HS-27A (cell line): ENCODE data around the gene TELO2.
"Not testable (repeated sequence)": the region's sequence is repeated elsewhere in the genome, so short reads cannot be mapped to it uniquely, and the experiment has no call there.

Experiments
- DNase-seq: peaks from one replicate; pipeline ENCODE4 v3.0.0-alpha.2; 2012; ENCODE audit warnings: low read depth, missing footprints

Gene TELO2

GRCh38 chr16:1475552-1476114, 17.5 kb upstream of the TELO2 start:
- DNase-seq = no peak

- DNase-seq = no peak
These were observed 16.1 kb upstream of the TELO2 start for GRCh38 chr16:1477033-1477432.

DNA sequence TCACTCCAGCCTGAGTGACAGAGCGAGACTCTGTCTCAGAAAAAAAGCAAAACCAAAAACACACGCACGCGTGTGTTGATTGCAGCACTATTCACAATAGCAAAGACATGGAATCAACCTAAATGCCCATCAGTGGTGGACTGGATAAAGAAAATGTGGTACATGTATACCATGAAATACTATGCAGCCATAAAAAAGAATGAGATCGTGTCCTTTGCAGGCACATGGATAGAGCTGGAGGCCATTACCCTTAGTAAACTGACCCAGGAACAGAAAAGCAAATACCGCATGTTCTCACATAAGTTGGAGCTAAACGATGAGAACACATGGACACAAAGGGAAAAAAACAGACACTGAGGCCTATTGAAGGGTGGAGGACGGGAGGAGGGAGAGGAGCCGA, 14.2 kb upstream of the TELO2 start:
- not testable (repeated sequence) for DNase-seq

- DNase-seq = no peak
These were observed 11.0 kb upstream of the TELO2 start for GRCh38 chr16:1481906-1482835.

- no peak for DNase-seq
These were observed 7.2 kb upstream of the TELO2 start for GRCh38 chr16:1485847-1486496.

DNA sequence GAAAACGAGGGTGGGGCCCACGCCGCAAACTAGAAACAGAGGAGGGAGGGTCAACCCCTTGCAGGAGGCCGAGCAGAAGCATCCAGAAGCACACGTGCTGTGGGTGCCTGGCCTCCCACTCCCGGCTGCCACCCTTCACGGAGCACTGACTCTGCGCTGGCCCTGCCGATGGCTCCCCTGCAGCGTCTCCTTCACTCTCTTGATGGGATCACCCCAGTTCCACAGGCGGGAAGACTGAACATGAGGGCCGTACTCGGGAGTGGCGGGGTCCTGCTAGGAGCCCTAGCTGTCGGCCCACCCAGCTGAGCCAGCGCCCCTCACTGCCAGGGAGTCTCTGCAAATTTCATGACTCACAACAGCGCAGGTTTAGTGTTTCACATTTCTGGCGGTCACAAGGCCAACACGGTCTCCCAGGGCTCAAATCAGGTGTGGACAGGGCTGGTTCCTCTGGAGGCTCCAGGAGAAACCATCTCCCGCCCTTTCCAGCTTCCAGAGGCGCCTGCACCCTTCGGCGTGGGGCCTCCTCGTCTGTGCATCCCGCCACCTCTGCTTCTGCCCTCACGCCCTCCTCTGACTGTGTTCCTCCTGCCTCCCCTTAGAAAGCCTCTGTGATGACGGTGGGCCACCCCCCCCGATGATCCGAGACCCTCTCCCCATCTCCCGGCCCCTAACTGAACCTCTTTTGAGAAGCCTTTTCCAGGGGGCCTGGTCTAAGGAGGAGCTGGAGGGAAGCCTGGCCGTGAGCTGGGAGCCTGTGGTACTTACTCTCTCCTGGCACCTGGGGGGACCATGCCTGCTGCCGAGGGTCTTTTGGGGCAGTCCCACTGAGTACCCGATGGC, 6.4 kb upstream of the TELO2 start:
- DNase-seq = no peak

DNA sequence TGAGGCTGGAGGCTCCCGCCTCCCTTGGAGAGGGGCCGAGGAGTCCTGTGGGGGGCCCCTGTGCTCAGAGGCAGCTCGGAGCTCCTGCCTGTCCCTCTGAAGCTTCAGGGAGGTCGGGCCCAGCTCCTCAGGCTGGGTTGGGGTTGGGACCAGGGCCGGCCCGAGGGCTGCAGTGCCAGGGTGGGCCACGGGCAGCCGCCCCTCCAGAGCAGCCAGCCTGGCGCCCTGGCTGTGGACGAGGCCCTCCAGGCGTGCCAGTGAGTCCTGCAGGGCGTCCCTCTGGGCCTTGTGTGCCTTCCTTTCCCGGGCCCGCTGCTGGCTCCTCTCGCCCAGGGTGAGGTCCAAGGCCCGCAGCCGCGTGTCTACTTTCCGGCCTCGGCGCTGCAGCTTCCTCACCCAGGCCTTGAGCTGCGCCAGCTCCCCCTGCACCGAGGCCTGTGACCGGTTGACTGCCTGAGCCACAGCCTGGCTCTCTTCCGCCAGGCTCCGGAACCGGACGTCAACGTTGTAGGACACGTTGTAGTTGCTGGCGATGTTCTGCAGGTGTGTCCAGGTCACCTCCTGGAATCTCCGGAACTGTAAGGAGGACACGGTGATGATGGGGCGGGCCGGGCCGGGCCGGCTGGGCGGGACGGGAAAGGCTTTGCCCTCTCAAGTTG, 5.6 kb upstream of the TELO2 start:
- DNase-seq = no peak

DNA sequence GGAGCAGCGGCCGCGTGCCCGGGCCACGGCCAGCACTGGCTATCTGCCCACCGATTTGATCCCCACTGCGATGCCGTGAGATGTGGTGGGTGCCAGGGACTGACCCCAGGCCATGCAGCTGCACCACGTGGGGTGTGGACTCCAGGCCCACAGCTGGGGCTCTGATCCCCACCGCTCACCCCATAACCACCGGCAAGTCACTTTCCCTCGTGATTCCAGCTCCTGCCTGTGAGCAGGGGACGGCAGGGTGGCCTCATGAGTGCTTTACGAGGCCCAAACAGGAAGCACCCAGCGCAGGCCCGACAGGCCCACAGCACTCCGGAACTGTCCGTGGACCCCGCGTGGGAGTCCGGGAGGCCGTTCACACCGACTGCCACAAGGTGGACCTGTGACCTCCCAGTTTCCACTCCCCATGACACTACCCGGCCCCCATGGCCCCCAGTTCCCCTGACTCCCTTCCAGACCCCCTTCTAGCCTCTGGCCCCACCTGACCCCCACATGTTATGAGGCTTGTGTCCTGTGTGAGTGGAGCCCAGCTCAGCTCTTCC, 5.0 kb upstream of the TELO2 start:
- no peak for DNase-seq

DNA sequence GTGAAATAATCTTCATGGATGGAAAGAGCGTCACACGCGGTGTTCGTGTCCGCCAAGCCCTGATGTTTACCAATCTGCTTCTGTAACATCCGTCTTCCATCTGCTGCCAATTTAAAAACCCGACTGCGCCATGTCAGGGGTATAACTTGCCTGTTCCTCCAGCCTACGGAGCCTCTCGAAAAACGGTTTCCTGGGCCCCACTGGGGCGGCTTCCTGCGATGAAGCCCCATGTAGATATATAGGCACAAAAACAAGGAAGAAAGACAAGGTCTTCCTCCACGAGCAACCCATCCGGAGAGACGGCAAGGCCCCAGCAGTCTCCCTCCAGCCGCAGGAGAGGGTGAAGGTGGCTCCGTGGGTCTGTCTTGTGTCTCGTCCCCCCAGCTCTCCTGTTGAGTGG, 4.5 kb upstream of the TELO2 start, which contains the start of gene PTX4:
PTX4 (minus strand) TSS at position 326 of the 400 bp plus-strand sequence; CDS start at position 291, 35 bp downstream.
- DNase-seq = no peak

GRCh38 chr16:1489077-1489476, 4.1 kb upstream of the TELO2 start:
- no peak for DNase-seq

DNA sequence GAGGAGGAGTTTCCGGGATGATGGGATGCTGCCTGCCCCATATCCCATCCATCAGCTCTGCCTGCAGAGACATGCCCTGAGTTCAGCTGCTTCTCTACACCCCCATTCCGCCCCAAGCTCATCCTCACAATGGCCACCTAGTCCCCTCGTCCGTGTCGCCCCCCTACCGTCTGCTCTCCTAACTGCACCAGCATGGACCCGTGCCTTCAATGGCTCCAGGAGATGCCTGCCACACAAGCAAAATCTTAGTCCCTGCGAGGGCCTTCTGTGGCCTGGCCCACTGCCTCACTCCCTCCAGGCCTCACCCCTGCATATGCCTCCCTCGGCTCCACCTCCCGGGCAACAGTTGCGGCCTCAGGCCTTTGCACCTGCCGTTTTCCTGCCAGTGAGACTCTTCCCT, 1.8 kb upstream of the TELO2 start:
- DNase-seq = no peak

DNA sequence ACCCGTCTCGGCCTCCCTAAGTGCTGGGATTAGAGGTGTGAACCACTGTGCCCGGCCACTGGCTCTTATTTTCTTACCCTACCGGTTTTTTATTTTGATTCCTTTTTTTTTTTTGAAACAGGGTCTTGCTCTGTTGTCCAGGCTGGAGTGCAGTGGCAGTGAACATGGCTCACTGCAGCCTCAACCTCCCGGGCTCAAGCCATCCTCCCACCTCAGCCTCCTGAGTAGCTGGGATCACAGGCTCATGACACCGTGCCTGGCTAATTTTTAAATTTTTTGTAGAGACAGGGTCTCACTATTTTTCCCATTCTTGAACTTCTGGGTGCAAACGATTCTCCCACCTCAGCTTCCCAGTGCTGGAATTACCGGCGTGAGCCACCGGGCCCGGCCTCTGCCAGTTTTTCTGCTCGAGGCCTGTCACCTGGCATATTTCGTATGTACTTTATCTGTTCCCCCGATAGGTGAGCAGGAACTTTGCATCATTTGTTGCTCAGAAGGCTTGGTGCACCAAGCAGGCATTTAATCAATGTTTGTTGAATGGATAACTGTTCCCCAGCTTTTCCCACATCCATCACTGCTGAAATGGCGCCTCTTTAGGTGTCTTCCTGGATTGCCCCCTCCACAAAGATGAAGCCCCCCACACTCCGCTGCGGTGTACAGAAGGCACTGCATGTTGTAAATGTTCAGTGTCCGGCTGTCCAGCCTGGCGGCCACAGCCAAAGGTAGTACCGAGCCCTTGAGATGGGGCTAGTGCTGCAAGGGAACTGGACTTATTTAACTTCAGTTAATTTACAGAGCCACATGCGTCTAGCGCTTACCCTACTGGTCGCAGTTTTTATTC, 858 bp upstream of the TELO2 start:
- DNase-seq = no peak

- no peak for DNase-seq
These were observed 560 bp downstream of the TELO2 start for GRCh38 chr16:1493746-1494094.

GRCh38 chr16:1494129-1494640, 1.0 kb downstream of the TELO2 start:
- DNase-seq = no peak

- no peak for DNase-seq
These were observed 1.6 kb downstream of the TELO2 start for GRCh38 chr16:1494711-1495110.

GRCh38 chr16:1495211-1495888, 2.2 kb downstream of the TELO2 start:
- no peak for DNase-seq

GRCh38 chr16:1495889-1496262, 2.7 kb downstream of the TELO2 start:
- DNase-seq = no peak

GRCh38 chr16:1496464-1496863, 3.3 kb downstream of the TELO2 start:
- no peak for DNase-seq

- DNase-seq = no peak
These were observed 3.9 kb downstream of the TELO2 start for GRCh38 chr16:1497014-1497598.
